Suppressor macrophage (primary cell): Measurements from ENCODE around the gene FAM193A.
A peak's percentile ranks its signal among the peaks of the same experiment; 100 is the strongest.
"Not testable (repeated sequence)": the region's sequence is repeated elsewhere in the genome, so short reads cannot be mapped to it uniquely, and the experiment has no call there.

Source experiments
- DNase-seq, 4 experiments: peaks; one replicate each; pipeline ENCODE4 v3.0.0-alpha.2; 2020 to 2022

Gene FAM193A

DNA sequence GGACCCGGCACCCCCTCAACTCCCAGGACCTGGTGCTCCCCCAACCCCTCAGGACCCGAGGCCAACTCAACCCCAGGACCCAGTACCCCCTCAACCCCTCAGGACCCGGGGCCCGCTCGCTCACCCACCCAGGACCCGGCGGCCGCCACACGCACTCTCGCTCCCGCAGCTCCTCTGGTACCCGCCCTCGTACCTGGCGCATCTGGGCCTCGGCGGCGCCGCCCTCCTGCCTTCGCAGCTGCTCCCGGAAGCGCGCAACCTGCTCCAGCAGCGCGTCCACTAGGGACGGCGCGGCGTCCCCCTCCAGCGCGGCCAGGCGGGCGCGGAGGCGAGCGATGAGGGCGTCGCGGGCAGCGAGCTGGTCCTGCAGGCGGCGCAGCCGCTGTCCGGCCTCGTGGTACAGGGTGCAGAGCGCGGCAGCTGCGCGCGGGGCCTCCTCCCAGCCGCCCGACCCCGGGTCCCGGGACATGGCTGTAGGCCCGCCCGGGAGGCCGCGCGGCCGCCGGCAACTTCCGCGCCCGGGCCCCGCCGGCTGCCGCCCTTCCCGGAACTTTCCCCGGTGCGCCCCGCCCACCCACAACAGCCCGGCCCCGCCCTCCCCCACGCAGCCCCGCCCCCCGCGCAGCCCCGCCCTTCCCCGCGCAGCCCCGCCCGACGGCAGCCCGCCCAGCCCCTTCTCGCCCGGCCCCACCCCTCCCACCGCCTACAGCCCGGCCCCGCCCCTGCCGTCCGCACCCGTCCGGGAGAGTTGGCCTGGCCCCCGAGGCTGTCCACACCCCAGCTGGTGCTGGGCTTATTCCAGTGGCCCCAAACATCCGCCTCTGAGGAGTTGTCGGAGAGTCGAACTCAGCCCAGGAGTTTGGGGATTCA is 219.6 kb downstream of the FAM193A start, which contains the start of gene TNIP2:
TNIP2 (minus strand) TSS at position 516 of the 870 bp plus-strand sequence; CDS start at position 469, 47 bp downstream.
- DNase-seq = peak; percentile 81 to 95 (median 88)

GRCh38 chr4:2756691-2757350 is 220.4 kb downstream of the FAM193A start:
- no peak for DNase-seq

GRCh38 chr4:2757426-2757825 is 221.0 kb downstream of the FAM193A start:
- DNase-seq = no peak

- DNase-seq = peak; percentile 20 to 58 (median 39)
Observed at GRCh38 chr4:2761035-2761923, 224.8 kb downstream of the FAM193A start.

DNA sequence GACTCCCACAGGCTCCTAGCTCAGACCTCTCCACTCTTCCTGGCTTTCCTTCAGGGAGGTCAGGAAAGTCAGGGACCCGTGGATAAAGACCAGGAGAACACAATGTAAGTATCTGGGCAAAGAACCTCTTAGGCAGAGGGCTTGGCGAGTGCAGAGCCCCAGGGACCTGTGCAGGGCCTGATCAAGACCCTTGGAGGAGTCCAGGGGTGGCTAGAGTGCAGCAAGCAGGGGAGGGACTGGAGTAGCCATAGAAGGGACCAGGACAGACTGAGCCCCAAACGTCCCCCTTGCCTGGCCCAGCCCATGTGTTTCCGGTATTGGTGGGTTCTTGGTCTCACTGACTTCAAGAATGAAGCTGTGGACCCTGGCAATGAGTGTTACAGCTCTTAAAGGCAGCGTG is 225.6 kb downstream of the FAM193A start:
- DNase-seq = no peak

- not testable (repeated sequence) for DNase-seq
Observed at GRCh38 chr4:2762486-2763370, 226.3 kb downstream of the FAM193A start.

DNA sequence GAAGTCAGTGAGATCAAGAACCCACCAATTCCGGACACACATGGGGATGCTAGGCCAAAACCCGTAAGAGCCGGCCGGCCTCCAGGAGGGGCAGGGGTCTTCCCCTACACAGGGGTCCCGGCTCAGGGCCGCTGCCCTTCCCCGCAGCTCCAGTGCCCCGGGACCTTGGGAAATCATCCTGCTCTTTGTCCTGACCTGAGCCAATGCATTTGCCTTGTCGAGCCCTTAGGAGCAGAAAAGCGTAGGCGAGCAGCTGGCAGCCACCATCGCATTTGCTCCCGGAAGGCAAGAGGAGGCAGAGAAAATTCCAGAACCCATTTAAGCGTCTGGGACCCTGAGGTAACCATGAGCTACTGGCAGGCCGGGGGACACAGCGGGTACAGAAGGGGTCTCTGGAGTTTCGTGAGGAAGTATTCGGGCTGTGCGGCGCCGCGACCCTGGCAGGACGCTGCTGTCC is 227.1 kb downstream of the FAM193A start:
- peak in 1 of 4 experiments; percentile 43 for DNase-seq

DNA sequence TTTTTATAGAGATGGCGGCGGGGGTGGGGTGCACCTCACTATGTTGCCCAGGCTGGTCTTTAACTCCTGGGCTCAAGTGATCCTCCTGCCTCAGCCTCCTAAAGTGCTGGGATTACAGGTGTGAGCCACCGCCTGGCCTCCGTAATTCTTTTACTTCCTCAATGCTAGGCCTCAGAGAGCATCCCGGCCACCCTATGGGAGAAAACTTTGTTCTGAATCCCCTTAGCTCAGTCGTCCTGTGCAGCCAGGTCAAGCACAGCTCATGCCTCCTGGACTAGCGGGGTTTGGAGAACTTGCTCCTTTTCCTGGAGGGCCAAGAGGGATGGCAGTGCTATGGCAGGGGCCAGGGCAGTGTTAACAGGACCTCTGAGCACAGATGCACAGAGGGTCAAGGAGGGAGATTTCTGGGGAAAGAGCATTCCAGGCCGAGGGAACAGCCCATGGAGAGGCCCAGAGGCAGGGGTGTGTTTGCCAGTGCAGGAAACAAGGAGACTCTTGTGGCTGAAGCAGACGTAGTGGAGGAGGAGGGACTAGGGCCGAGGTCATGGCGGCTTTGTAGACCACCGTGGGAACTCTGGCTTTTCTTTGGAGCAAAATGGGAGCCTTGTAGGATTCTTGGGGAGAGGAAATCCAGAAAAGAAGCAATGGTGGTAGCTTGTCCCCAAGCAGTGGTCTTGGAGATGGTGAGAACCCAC is 229.5 kb downstream of the FAM193A start:
- DNase-seq = no peak

GRCh38 chr4:2767046-2767704 is 230.7 kb downstream of the FAM193A start:
- no peak for DNase-seq

DNA sequence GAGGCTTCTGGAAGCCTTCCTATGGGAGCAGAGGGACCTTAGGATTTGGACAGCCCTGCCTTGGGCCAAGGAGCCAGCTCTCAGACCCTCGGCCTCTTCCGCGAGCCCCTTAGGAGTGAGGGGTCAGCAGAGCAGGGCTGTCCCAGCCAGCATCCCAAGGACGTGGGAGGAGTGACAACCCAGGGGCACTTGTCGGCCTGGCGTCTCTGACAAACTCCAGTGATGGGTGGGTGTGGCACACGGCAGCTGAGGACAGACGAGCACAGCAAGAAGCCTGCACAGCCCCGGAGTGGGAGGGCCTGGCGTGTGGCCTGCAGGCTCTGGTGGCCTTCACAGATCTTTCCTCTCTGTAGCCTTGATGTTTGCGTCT is 231.2 kb downstream of the FAM193A start:
- no peak for DNase-seq

DNA sequence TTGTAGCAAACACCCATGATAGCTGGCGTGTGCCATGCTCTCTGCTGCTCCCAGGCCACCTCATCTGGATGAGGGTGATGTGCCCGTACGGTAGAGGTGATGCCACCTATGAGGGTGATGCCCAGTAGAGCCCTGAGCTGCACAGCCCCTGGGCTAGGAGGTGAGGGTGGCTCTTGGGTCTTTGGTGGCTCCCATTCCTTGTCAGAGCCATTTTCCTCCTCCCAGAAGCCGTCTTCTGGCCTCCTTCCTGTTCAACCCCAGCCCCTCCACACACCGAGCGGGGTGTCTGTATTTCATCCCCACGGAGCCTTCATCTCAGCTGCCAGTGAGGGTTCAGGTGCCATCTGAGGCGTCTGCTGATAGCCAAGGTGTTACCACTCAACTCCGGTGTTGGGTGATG is 231.7 kb downstream of the FAM193A start:
- DNase-seq = no peak

GRCh38 chr4:2768921-2769336 is 232.5 kb downstream of the FAM193A start:
- no peak for DNase-seq

GRCh38 chr4:2771264-2771663 is 234.8 kb downstream of the FAM193A start:
- DNase-seq = no peak

GRCh38 chr4:2780643-2781042 is 244.2 kb downstream of the FAM193A start:
- not testable (repeated sequence) for DNase-seq

GRCh38 chr4:2781911-2782310 is 245.5 kb downstream of the FAM193A start:
- DNase-seq = no peak
